Mammary epithelial cell (primary cell): Measurements from ENCODE around the gene GSTP1.
"Not testable (repeated sequence)": the region's sequence is repeated elsewhere in the genome, so short reads cannot be mapped to it uniquely, and the experiment has no call there.

Experiments used
- EZH2 ChIP-seq: IDR thresholded peaks from 2 replicates; pipeline ENCODE4 v1.6.1; 2012; ENCODE audit warnings: low read length, inconsistent platforms, borderline replicate concordance
- TF ChIP-seq, protein P1 (sequence below), 2 donors: IDR thresholded peaks in 1 of 2; conservative IDR thresholded peaks in 1 of 2; 2 replicates each; pipeline ENCODE4 v1.5.1; 2011 to 2012; ENCODE audit warnings: inconsistent platforms in 2 of 2, low read length in 2 of 2, mild to moderate bottlenecking in 2 of 2, control low read depth in 1 of 2, low read depth in 1 of 2; ENCODE audit not compliant: insufficient read depth in 1 of 2; ENCODE audit errors: extremely low read depth in 1 of 2

DNA sequence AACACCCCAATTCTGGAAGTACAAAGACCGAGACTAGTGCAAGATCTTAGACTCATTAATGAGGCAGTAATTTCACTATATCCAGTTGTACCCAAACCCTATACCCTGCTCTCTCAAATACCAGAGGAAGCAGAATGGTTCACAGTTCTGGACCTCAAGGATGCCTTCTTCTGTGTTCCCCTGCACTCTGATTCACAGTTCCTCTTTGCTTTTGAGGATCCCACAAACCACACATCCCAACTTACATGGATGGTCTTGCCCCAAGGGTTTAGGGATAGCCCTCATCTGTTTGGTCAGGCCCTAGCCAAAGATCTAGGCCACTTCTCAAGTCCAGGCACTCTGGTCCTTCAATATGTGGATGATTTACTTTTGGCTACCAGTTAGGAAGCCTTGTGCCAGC is 40.2 kb downstream of the GSTP1 start:
- TF ChIP-seq, protein P1, sequence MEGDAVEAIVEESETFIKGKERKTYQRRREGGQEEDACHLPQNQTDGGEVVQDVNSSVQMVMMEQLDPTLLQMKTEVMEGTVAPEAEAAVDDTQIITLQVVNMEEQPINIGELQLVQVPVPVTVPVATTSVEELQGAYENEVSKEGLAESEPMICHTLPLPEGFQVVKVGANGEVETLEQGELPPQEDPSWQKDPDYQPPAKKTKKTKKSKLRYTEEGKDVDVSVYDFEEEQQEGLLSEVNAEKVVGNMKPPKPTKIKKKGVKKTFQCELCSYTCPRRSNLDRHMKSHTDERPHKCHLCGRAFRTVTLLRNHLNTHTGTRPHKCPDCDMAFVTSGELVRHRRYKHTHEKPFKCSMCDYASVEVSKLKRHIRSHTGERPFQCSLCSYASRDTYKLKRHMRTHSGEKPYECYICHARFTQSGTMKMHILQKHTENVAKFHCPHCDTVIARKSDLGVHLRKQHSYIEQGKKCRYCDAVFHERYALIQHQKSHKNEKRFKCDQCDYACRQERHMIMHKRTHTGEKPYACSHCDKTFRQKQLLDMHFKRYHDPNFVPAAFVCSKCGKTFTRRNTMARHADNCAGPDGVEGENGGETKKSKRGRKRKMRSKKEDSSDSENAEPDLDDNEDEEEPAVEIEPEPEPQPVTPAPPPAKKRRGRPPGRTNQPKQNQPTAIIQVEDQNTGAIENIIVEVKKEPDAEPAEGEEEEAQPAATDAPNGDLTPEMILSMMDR (conservative IDR thresholded peaks at IDR 0.05 in 1 of 2, IDR thresholded peaks at IDR 0.05 in 1 of 2; ENCODE audit: extremely low read depth in 1 of 2, insufficient read depth in 1 of 2, low read depth in 1 of 2, low read length in 2 of 2), result not testable (repeated sequence)
- not testable (repeated sequence) for TF ChIP-seq EZH2
